K562 (cell line): Measurements from ENCODE around the gene ISG20L2. TPM values are rescaled to one million over a fixed set of nuclear protein-coding genes. Genes with fewer than 3 reads are reported as not detected.

Experiments
- ARID4B ChIP-seq: sonication (generic); formaldehyde crosslinking; IDR thresholded peaks from 2 replicates; pipeline ENCODE4 v1.8.0; 2022; ENCODE audit warnings: mild to moderate bottlenecking, missing genetic modification reagents
- BRF2 ChIP-seq: IDR thresholded peaks from 3 replicates; pipeline ENCODE4 v1.6.1; 2011; ENCODE audit warnings: borderline replicate concordance, mild to moderate bottlenecking; ENCODE audit not compliant: insufficient read length, insufficient read depth
- CEBPG ChIP-seq, 3 experiments: fragments of 200-800 bp in 1 of 3; sonication (Bioruptor generic) in 1 of 3; sonication (generic) in 1 of 3; formaldehyde crosslinking in 1 of 3; IDR thresholded peaks in 2 of 3; conservative IDR thresholded peaks in 1 of 3; 2 replicates each; pipeline versions ENCODE4 v1.6.1 to v1.8.0; 2016 to 2022; ENCODE audit warnings: missing compliant biosample characterization in 2 of 3, missing genetic modification characterization in 2 of 3, mild to moderate bottlenecking in 1 of 3, missing genetic modification reagents in 1 of 3
- CXXC5 ChIP-seq: fragments of 250-450 bp; sonication (Bioruptor Pico); IDR thresholded peaks from 2 replicates; pipeline ENCODE4 v1.8.0; 2022; ENCODE audit warnings: inconsistent platforms, mild to moderate bottlenecking, moderate library complexity
- DMBX1 ChIP-seq: fragments of 250-450 bp; sonication (Bioruptor Pico); IDR thresholded peaks from 2 replicates; pipeline ENCODE4 v1.8.0; 2022; ENCODE audit warnings: inconsistent platforms, mild to moderate bottlenecking, moderate library complexity, borderline replicate concordance
- HNRNPL ChIP-seq: fragments of 200-400 bp; formaldehyde crosslinking; IDR thresholded peaks from 2 replicates; pipeline ENCODE4 v1.6.1; 2017; ENCODE audit warnings: low read depth, mild to moderate bottlenecking, low read length
- NKRF ChIP-seq: fragments of 450-650 bp; IDR thresholded peaks from 2 replicates; pipeline ENCODE4 v1.6.1; 2016; ENCODE audit warnings: borderline replicate concordance
- PTTG1 ChIP-seq: fragments of 450-650 bp; IDR thresholded peaks from 2 replicates; pipeline ENCODE4 v1.6.1; 2016; ENCODE audit warnings: low read depth, mild to moderate bottlenecking, missing genetic modification characterization, missing compliant biosample characterization
- RB1 ChIP-seq: fragments of 450-650 bp; IDR thresholded peaks from 2 replicates; pipeline ENCODE4 v1.6.1; 2017; ENCODE audit warnings: low read depth, mild to moderate bottlenecking
- RBM22 ChIP-seq: fragments of 200-400 bp; formaldehyde crosslinking; IDR thresholded peaks from 2 replicates; pipeline ENCODE4 v1.6.1; 2018; ENCODE audit warnings: low read length, low read depth; ENCODE audit not compliant: poor library complexity, severe bottlenecking
- RNF2 ChIP-seq: sonication (generic); IDR thresholded peaks from 2 replicates; pipeline ENCODE4 v1.6.1; 2016
- SMARCE1 ChIP-seq: fragments of 450-650 bp; IDR thresholded peaks from 2 replicates; pipeline ENCODE4 v1.7.1; 2016; ENCODE audit warnings: mild to moderate bottlenecking
- TAF1 ChIP-seq: IDR thresholded peaks from 2 replicates; pipeline ENCODE4 v1.6.1; 2011; ENCODE audit warnings: mild to moderate bottlenecking, low read length, moderate library complexity; ENCODE audit not compliant: insufficient read depth, control insufficient read depth, severe bottlenecking; ENCODE audit errors: extremely low read depth
- TAF15 ChIP-seq: fragments of 200-400 bp; formaldehyde crosslinking; IDR thresholded peaks from 2 replicates; pipeline ENCODE4 v1.6.1; 2017; ENCODE audit warnings: mild to moderate bottlenecking, low read depth, low read length, moderate library complexity
- ZBTB26 ChIP-seq: fragments of 450-650 bp; formaldehyde crosslinking; IDR thresholded peaks from 2 replicates; pipeline ENCODE4 v1.4.0; 2022; ENCODE audit warnings: missing genetic modification characterization
- ZC3H11A ChIP-seq: IDR thresholded peaks from 2 replicates; pipeline ENCODE4 v1.6.1; 2012; ENCODE audit warnings: low read depth, low read length, improper control_type of control experiment
- ZEB2 ChIP-seq: fragments of 450-650 bp; IDR thresholded peaks from 2 replicates; pipeline ENCODE4 v1.6.1; 2016
- ZKSCAN8 ChIP-seq: fragments of 200-800 bp; sonication (Bioruptor generic); IDR thresholded peaks from 2 replicates; pipeline ENCODE4 v1.6.1; 2016; ENCODE audit warnings: missing genetic modification characterization, missing compliant biosample characterization
- ZNF124 ChIP-seq: sonication (generic); formaldehyde crosslinking; IDR thresholded peaks from 2 replicates; pipeline ENCODE4 v1.8.1; 2022; ENCODE audit warnings: missing genetic modification reagents
- polyA plus RNA-seq, 8 experiments: library from polyadenylated mRNA; depleted of rRNA in 4 of 8; stranded (reverse) in 5 of 8; unstranded in 3 of 8; fragments of >200 nt; fragmentation: Nextera tagmentation in 2 of 8; fragmentation: Illumina TruSeq in 1 of 8; extraction: Ambion mirVana in 2 of 8; extraction: Trizol in 1 of 8; gene quantifications; 2 replicates each; pipeline versions ENCODE4 v1.2.1 to v1.2.3, GENCODE V29; 2011 to 2014; ENCODE audit warnings: inconsistent platforms in 1 of 8, missing spikeins in 1 of 8
- total RNA-seq, 7 experiments: library from RNA; depleted of rRNA in 6 of 7; stranded (reverse); fragments of >200 nt in 6 of 7; fragmentation: Illumina TruSeq in 2 of 7; extraction: Trizol in 2 of 7; gene quantifications; 2 replicates each; pipeline versions ENCODE4 v1.2.1 to v1.2.3, GENCODE V29; 2011 to 2021; ENCODE audit warnings: low replicate concordance in 1 of 7

Gene ISG20L2
- total and polyA plus RNA-seq, 9 of the 15 experiments (the other 6 are each of a cell fraction or from before 2014, with no cell fraction given), result 21.3 to 130 (median 50.3) TPM

GRCh38 chr1:156751757-156752481 lies 23.4 kb upstream of the ISG20L2 start (continued):
- TF ChIP-seq ARID4B (CRISPR knock-in tag), result peak; percentile 83
- TF ChIP-seq ZBTB26, result no peak
- TF ChIP-seq RBM22, result no peak
- peak; percentile 89 for TF ChIP-seq CXXC5
- peak; percentile 100 for TF ChIP-seq HNRNPL
- TF ChIP-seq NKRF, result no peak
- TF ChIP-seq RNF2, result peak; percentile 73; the same call in 1 of the 2 replicates
- no peak for TF ChIP-seq TAF15
- TF ChIP-seq BRF2, result no peak
- TF ChIP-seq SMARCE1, result no peak
- TF ChIP-seq CEBPG (CRISPR knock-in tag; IDR thresholded peaks at IDR 0.05), result no peak
- no peak for TF ChIP-seq CEBPG (tag; conservative IDR thresholded peaks at IDR 0.05 in 1 of 2, IDR thresholded peaks at IDR 0.05 in 1 of 2)
- TF ChIP-seq TAF1, result peak; percentile 82
- TF ChIP-seq PTTG1, result no peak
- peak; percentile 85 for TF ChIP-seq RB1
- no peak for TF ChIP-seq ZNF124 (CRISPR knock-in tag)
- no peak for TF ChIP-seq DMBX1 (CRISPR knock-in tag)
- peak; percentile 34; the same call in 1 of the 2 replicates for TF ChIP-seq ZEB2
- TF ChIP-seq ZKSCAN8 (CRISPR knock-in tag), result no peak
- no peak for TF ChIP-seq ZC3H11A
